Fibroblast of lung (primary cell): ENCODE data around the gene SPRTN. TPM values are rescaled to one million over a fixed set of nuclear protein-coding genes. Genes with fewer than 3 reads are reported as not detected.

Experiments
- DNase-seq, 2 donors: peaks; one replicate each; pipeline versions ENCODE4 v3.0.0 to v3.0.0-alpha.2; 2010; ENCODE audit warnings: low read depth in 2 of 2
- H2AFZ ChIP-seq: 2 replicates; pipeline ENCODE4 v1.5.1; 2012; ENCODE audit warnings: low read length, control low read depth, inconsistent platforms
- H3K27ac ChIP-seq: 2 replicates; pipeline ENCODE4 v1.5.1; 2011; ENCODE audit warnings: low read length, control low read depth; ENCODE audit not compliant: insufficient read depth
- H3K27me3 ChIP-seq: 2 replicates; pipeline ENCODE4 v1.5.1; 2011; ENCODE audit warnings: mild to moderate bottlenecking, low read length; ENCODE audit not compliant: control insufficient read depth, insufficient read depth
- H3K36me3 ChIP-seq: 2 replicates; pipeline ENCODE4 v1.5.1; 2011; ENCODE audit warnings: low read length; ENCODE audit not compliant: control insufficient read depth, insufficient read depth
- H3K4me1 ChIP-seq: 2 replicates; pipeline ENCODE4 v1.5.1; 2011; ENCODE audit warnings: low read length; ENCODE audit not compliant: control insufficient read depth, insufficient read depth; ENCODE audit errors: extremely low read depth
- H3K4me2 ChIP-seq: 2 replicates; pipeline ENCODE4 v1.5.1; 2011; ENCODE audit warnings: low read length, control low read depth; ENCODE audit not compliant: insufficient read depth; ENCODE audit errors: extremely low read depth
- H3K4me3 ChIP-seq, 4 experiments: fragments of 200-600 bp in 1 of 4; sonication (generic) in 1 of 4; replicated peaks in 1 of 4; 2 replicates each; pipeline ENCODE4 v1.5.1; 2011 to 2016; ENCODE audit warnings: low read length in 4 of 4, low read depth in 3 of 4, mild to moderate bottlenecking in 3 of 4, control low read depth in 2 of 4, inconsistent platforms in 1 of 4, mixed read lengths in 1 of 4; ENCODE audit not compliant: insufficient read depth in 1 of 4; ENCODE audit errors: control extremely low read depth in 1 of 4
- H3K79me2 ChIP-seq: 2 replicates; pipeline ENCODE4 v1.5.1; 2012; ENCODE audit warnings: mild to moderate bottlenecking, low read length, inconsistent platforms; ENCODE audit not compliant: control insufficient read depth, insufficient read depth
- H3K9ac ChIP-seq: 2 replicates; pipeline ENCODE4 v1.5.1; 2011; ENCODE audit warnings: mild to moderate bottlenecking, low read length, control low read depth; ENCODE audit not compliant: insufficient read depth
- H3K9me3 ChIP-seq: 2 replicates; pipeline ENCODE4 v1.5.1; 2012; ENCODE audit warnings: low read depth, low read length; ENCODE audit not compliant: control insufficient read depth, insufficient read depth
- H4K20me1 ChIP-seq: 2 replicates; pipeline ENCODE4 v1.5.1; 2011; ENCODE audit warnings: low read length; ENCODE audit not compliant: control insufficient read depth, insufficient read depth; ENCODE audit errors: extremely low read depth
- CTCF ChIP-seq, 2 donors: IDR thresholded peaks in 1 of 2; conservative IDR thresholded peaks in 1 of 2; 1 replicate in 1 of 2; 2 replicates in 1 of 2; pipeline ENCODE4 v1.5.1; 2011 to 2012; ENCODE audit warnings: low read length in 2 of 2, control low read depth in 1 of 2, inconsistent platforms in 1 of 2, low read depth in 1 of 2, mild to moderate bottlenecking in 1 of 2
- EZH2 ChIP-seq: IDR thresholded peaks from 2 replicates; pipeline ENCODE4 v1.5.1; 2012; ENCODE audit warnings: low read length, control low read depth, mild to moderate bottlenecking; ENCODE audit errors: missing control alignments
- polyA plus RNA-seq, 2 donors: library from polyadenylated mRNA; depleted of rRNA in 1 of 2; stranded (reverse) in 1 of 2; unstranded in 1 of 2; fragments of >200 nt; gene quantifications; 2 replicates each; pipeline ENCODE4 v1.2.1, GENCODE V29; 2011 to 2012; ENCODE audit warnings: missing spikeins in 1 of 2
- total RNA-seq: library from RNA; depleted of rRNA; stranded (reverse); fragments of >200 nt; gene quantifications from 2 replicates; pipeline ENCODE4 v1.2.1, GENCODE V29; 2014

SPRTN gene
- total and polyA plus RNA-seq, 2 donors (not counting 1 experiment from before 2014, with no cell fraction given), result 9.5 to 16.0 TPM

GRCh38 chr1:231395076-231395997, 57.2 kb downstream of the SPRTN start:
- Histone ChIP-seq H3K4me3 (peak overlapping the region in 2 of 4 experiments; percentile 4 to 14), H3K36me3 (no peaks in the 10 kb centered on the region), H2AFZ (no peak overlapping the region), H3K79me2 (peaks cover 38% of the 10 kb centered on the region), H3K27me3 (no peaks in the 10 kb centered on the region), H3K4me1 (peaks cover 3% of the 10 kb centered on the region), H3K9ac (peak overlapping the region; percentile 3), H3K9me3 (no peaks in the 10 kb centered on the region), H4K20me1 (peaks cover 1% of the 10 kb centered on the region), H3K27ac (peak overlapping the region; percentile 86), H3K4me2 (peak overlapping the region; percentile 53)
- TF ChIP-seq CTCF (conservative IDR thresholded peaks at IDR 0.05 in 1 of 2, IDR thresholded peaks at IDR 0.05 in 1 of 2; ENCODE audit: low read depth in 1 of 2, low read length in 2 of 2) (no peak), EZH2 (no peak)
- peak; percentile 94 to 98 for DNase-seq

GRCh38 chr1:231395998-231396390, 57.9 kb downstream of the SPRTN start:
- Histone ChIP-seq H3K4me1 (peaks cover 3% of the 10 kb centered on the region), H3K4me2 (no peak overlapping the region), H3K36me3 (no peaks in the 10 kb centered on the region), H3K9ac (no peak overlapping the region), H3K79me2 (peaks cover 38% of the 10 kb centered on the region), H4K20me1 (peaks cover 1% of the 10 kb centered on the region), H2AFZ (no peak overlapping the region), H3K4me3 (no peak overlapping the region), H3K9me3 (no peaks in the 10 kb centered on the region), H3K27ac (peak overlapping the region; percentile 86), H3K27me3 (no peaks in the 10 kb centered on the region)
- DNase-seq, result no peak
- no peak for TF ChIP-seq EZH2
- no peak for TF ChIP-seq CTCF (conservative IDR thresholded peaks at IDR 0.05 in 1 of 2, IDR thresholded peaks at IDR 0.05 in 1 of 2; ENCODE audit: low read depth in 1 of 2, low read length in 2 of 2)

GRCh38 chr1:231396643-231397042, 58.5 kb downstream of the SPRTN start:
- Histone ChIP-seq H3K27ac (peak overlapping the region; percentile 86), H3K9ac (no peak overlapping the region), H3K4me1 (peaks cover 3% of the 10 kb centered on the region), H4K20me1 (peaks cover 1% of the 10 kb centered on the region), H2AFZ (no peak overlapping the region), H3K4me3 (no peak overlapping the region), H3K27me3 (no peaks in the 10 kb centered on the region), H3K36me3 (no peaks in the 10 kb centered on the region), H3K79me2 (peaks cover 38% of the 10 kb centered on the region), H3K4me2 (no peak overlapping the region), H3K9me3 (no peaks in the 10 kb centered on the region)
- DNase-seq, result no peak
- TF ChIP-seq EZH2, result no peak
